ENCODE data around the gene OPN4. TPM values are rescaled to one million over a fixed set of nuclear protein-coding genes. Genes with fewer than 3 reads are reported as not detected.

The OPN4 gene
- total and polyA plus RNA-seq, 2 of the 13 experiments (the other 11 are each of a cell fraction or from before 2014, with no cell fraction given): not detected

DNA sequence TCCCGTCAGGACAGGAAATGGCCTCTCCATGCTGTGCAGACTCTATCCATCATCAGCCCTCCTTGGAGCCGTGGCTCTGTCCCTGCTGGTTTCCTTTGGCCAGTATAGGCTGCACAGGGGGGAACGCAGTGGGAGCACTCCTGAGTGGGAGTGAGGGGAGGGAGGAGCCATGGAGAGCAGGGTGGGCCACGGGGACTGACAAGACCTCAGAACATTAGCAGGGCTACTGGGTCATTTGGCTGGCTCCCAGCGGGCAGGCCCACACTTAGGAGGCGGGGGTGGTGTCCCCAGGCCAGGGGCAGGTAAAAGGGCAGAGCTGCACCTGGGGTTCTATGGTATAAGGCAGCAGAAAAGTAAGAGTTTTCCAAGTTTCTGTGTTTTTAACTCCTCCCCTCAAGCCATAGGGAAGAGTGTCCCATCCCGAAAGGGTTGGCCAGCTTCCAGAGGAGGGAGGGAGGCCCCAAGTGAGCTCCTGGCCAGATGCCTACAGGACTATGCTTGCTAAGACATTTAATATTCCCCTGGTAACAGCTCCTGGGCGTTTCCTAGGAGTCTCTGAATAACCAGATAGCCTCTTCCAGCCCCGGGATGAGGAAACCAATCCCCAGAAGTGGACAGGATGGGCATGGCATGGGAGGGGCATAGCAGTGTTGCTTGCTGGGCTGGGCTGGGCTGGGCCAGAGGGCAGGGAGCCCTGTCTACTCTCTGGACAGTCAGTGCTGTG, 5.5 kb upstream of the OPN4 start:
- no peak for ATAC-seq
- Histone ChIP-seq H3K4me1 (ENCODE audit: insufficient read depth, low read length) (no peaks in the 10 kb centered on the region), H3K4me3 (replicated peaks in 1 of 3; ENCODE audit: insufficient read depth in 1 of 3, low read depth in 2 of 3, low read length in 3 of 3) (no peak overlapping the region), H3K9ac (ENCODE audit: insufficient read depth, low read depth, low read length) (no peak overlapping the region), H3K9me3 (ENCODE audit: low read length) (no peaks in the 10 kb centered on the region), H3K79me2 (ENCODE audit: insufficient read depth, low read length) (no peaks in the 10 kb centered on the region), H3K27ac (ENCODE audit: extremely low read length, insufficient read depth, low read length) (no peak overlapping the region), H3K4me2 (ENCODE audit: low read depth, low read length) (no peak overlapping the region), H2AFZ (ENCODE audit: low read length) (no peak overlapping the region), H3K36me3 (replicated peaks in 1 of 2; ENCODE audit: control insufficient read depth in 1 of 2, insufficient read depth in 2 of 2, low read length in 2 of 2) (no peaks in the 10 kb centered on the region), H3K27me3 (ENCODE audit: control insufficient read depth in 1 of 2, insufficient read depth in 2 of 2, low read length in 2 of 2) (peaks cover 5 to 40% of the 10 kb centered on the region in 2 experiments; a peak in 3 of 5 replicates), H4K20me1 (ENCODE audit: insufficient read depth, low read length) (no peaks in the 10 kb centered on the region)
- no peak for FAIRE-seq
- DNase-seq (ENCODE audit: low spot score): no peak
- TF ChIP-seq ZNF263 (CRISPR knock-in tag; IDR thresholded peaks at IDR 0.05): peak; percentile 70
- no peak for TF ChIP-seq MED1 (CRISPR knock-in tag; IDR thresholded peaks at IDR 0.05)
- ChIA-PET POLR2A (no interaction called here), CTCF (ENCODE audit: low intra/inter-chr PET ratio, low total read pairs) (no interaction called here)
- 16% methylated on average over 8 of the region's 9 CpGs for WGBS (ENCODE audit: low lambda C conversion rate)
- BruUV-seq (replicated peaks): no TSS peak
- intact Hi-C loops (cut with micrococcal nuclease; ENCODE audit: unreplicated experiment) (no loop called here), in situ Hi-C loops (cut with HindIII; ENCODE audit: extremely low pct_ligation_motif_present, low pct_unique_long_range_greater_than_20kb) (no loop called here)

GRCh38 chr10:86649471-86650150, 4.7 kb upstream of the OPN4 start:
- FAIRE-seq (no peak), ATAC-seq (peak; percentile 54), DNase-seq (ENCODE audit: low spot score) (no peak)
- no peak overlapping the region for H3K4me3 ChIP-seq (replicated peaks in 1 of 3; ENCODE audit: insufficient read depth in 1 of 3, low read depth in 2 of 3, low read length in 3 of 3)
- BruUV-seq (replicated peaks): no TSS peak
- H2AFZ ChIP-seq (ENCODE audit: low read length): no peak overlapping the region
- TF ChIP-seq KLF12 (CRISPR knock-in tag; IDR thresholded peaks at IDR 0.05; ENCODE audit: borderline replicate concordance): no peak
- ChIA-PET POLR2A (no interaction called here), CTCF (ENCODE audit: low intra/inter-chr PET ratio, low total read pairs) (no interaction called here)
- no peak overlapping the region for H3K9ac ChIP-seq (ENCODE audit: insufficient read depth, low read depth, low read length)
- no peaks in the 10 kb centered on the region for H4K20me1 ChIP-seq (ENCODE audit: insufficient read depth, low read length)
- intact Hi-C loops (cut with micrococcal nuclease; ENCODE audit: unreplicated experiment): no loop called here
- no peak overlapping the region for H3K27ac ChIP-seq (ENCODE audit: extremely low read length, insufficient read depth, low read length)
- in situ Hi-C loops (cut with HindIII; ENCODE audit: extremely low pct_ligation_motif_present, low pct_unique_long_range_greater_than_20kb): no loop called here
- no peaks in the 10 kb centered on the region for H3K36me3 ChIP-seq (replicated peaks in 1 of 2; ENCODE audit: control insufficient read depth in 1 of 2, insufficient read depth in 2 of 2, low read length in 2 of 2)
- H3K9me3 ChIP-seq (ENCODE audit: low read length): no peaks in the 10 kb centered on the region
- H3K4me2 ChIP-seq (ENCODE audit: low read depth, low read length): no peak overlapping the region
- no peaks in the 10 kb centered on the region for H3K4me1 ChIP-seq (ENCODE audit: insufficient read depth, low read length)
- 36% methylated on average over 8 of the region's 17 CpGs for WGBS (ENCODE audit: low lambda C conversion rate)
- H3K27me3 ChIP-seq (ENCODE audit: control insufficient read depth in 1 of 2, insufficient read depth in 2 of 2, low read length in 2 of 2): peaks cover 5 to 42% of the 10 kb centered on the region in 2 experiments; a peak in 3 of 5 replicates
- no peaks in the 10 kb centered on the region for H3K79me2 ChIP-seq (ENCODE audit: insufficient read depth, low read length)
